Stimulated activated CD4-positive, alpha-beta T cell treated with anti-CD3 and anti-CD28 coated beads, Interleukin-12 subunit alpha, Interleukin-12 subunit beta, amount 100 ng/mL, for 24 hours (primary cell): Measurements from ENCODE around the gene FAP.

Experiments used
- DNase-seq, 2 experiments: peaks; one replicate each; pipeline ENCODE4 v3.0.0-alpha.2; 2020; ENCODE audit warnings: low read depth in 2 of 2

The FAP gene

GRCh38 chr2:162242586-162243280 is 512 bp downstream of the FAP start:
- no peak for DNase-seq

GRCh38 chr2:162241571-162241970 is 1.7 kb downstream of the FAP start:
- DNase-seq, result no peak

GRCh38 chr2:162234620-162235462 is 8.4 kb downstream of the FAP start:
- no peak for DNase-seq

DNA sequence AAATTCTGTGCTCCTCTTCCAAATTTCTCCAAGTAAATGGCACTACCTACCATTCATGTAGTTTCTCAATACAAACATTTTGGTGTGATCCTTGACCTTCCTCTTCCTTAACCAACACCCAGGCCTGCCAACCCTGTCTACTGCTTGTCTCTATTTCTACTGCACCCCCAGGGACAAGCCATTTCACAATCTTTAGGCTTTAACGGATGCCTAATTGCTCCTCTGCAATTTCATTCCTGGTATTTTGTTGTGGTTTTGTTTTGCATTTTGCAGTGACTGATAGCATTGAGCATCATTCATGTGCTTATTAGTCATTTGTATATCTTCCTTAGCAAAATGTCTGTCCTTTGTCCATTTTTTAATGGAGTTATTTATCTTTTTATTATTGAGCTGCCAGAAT is 10.0 kb downstream of the FAP start:
- no peak for DNase-seq

DNA sequence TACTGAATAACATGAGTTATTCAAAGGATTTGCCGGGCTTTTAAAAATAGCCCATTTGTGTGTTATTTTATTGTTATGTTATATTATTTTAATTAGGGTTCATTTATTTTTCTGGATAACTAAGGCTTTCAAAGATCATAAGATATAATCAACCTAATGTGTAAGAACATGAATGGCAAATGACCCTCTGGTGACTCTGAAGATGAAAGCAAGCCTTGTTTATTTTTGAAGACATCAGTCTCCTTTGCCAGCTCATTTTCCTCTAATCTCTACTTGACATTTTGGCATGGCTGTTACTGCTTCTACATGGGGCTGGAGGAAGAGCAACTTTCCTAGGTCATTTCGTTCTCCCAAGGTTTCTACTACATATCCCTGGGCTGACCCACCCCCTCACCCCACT is 10.6 kb downstream of the FAP start:
- no peak for DNase-seq

DNA sequence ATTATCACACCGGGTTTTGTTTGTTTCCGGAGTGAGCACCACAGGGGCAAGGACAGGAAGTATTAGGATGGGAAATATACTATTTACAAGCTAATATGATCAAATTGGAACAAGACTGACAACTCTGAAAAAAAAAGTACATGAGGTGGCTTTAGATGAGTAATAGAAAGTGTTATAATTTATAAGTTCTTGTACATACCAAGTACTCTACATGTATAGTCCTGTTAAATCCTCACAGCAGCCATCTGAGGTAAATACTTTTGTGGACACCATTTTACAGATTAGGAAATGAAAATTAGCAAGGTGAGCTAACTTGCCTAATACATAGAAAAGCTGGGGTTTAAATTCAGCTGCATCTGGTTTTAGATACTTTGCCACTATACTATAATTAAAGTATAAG is 11.2 kb downstream of the FAP start:
- no peak for DNase-seq

DNA sequence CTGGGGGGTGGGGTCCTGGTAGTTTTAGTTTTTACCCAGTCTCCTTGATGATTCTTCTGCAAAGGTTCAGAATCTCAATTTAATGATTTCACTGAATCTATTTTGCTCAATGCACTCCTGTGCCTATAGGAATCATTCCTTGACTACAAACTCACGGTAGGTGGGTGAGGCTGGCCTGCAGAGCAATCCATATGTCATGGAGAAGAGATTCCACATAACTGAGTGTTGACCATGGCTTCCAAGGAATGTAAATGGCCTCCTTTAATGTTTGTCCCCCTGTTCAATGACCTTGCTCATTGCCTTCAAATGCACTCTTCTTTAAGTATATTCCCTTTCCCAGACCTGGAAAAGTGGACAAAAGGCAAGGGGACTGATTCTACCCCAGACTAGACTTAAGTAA is 12.5 kb downstream of the FAP start:
- no peak for DNase-seq

DNA sequence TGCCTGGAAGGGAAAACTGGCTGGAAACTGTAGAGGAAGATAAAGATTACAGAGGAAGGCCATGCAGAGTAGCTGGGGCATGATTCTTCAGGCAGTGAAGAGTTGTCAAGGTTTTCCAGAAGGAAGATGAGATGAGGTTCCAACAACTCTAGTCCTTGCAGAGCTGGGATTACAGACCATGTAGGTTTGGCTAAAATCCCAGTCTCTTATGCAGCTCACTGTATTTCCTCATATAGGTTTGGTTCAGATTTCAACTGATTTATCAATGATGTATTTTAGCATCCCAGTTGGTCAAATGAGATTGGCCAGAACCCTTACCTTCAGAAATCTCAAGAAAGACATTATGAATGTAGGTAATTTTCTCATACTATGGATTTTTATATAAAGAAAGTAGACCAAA is 16.4 kb downstream of the FAP start:
- no peak for DNase-seq

- peak; percentile 27 to 55 for DNase-seq
Measured at GRCh38 chr2:162221064-162221463, 22.2 kb downstream of the FAP start.

GRCh38 chr2:162220368-162220767 is 22.9 kb downstream of the FAP start:
- no peak for DNase-seq

DNA sequence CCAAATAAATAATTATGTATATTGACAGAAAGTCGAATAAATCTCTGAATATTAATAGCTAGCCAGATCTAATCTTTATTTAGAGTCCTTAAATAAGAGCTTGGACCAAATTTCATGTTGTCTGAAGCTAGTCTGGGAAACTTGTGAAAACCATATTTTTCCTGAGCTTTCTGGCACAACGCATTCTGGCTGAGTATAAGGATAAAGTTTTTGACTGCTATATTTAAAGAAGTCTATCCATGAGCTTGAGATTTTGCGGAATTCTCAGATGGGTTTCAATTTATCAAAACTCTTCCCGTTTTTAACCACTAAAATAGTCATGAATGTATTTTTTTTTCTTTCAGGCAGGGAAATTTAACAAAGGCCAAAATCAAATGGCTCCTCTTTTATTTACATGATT is 23.8 kb downstream of the FAP start:
- no peak for DNase-seq

GRCh38 chr2:162217598-162217997 is 25.6 kb downstream of the FAP start:
- no peak for DNase-seq

- DNase-seq, result no peak
Measured at GRCh38 chr2:162215162-162215561, 28.1 kb downstream of the FAP start.

- no peak for DNase-seq
Measured at GRCh38 chr2:162212366-162212765, 30.9 kb downstream of the FAP start.

DNA sequence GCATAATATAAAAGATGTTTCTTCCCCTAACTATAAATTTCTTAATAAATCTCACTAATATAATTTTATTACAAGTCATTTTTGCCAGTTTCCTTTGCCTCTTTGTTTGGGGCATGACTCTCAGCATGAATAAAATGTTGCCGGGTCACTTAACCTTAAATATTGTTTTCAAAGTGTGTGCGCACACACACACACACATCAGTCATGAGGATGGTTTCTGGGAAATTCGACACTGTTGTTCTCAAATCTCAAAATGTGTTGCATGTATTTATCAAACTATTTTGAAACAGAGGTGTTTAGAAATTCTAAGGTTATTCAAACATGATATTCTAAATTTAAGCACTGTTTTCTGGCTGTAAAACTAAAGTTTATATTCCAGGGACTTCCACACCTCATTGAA is 31.5 kb downstream of the FAP start:
- no peak for DNase-seq

DNA sequence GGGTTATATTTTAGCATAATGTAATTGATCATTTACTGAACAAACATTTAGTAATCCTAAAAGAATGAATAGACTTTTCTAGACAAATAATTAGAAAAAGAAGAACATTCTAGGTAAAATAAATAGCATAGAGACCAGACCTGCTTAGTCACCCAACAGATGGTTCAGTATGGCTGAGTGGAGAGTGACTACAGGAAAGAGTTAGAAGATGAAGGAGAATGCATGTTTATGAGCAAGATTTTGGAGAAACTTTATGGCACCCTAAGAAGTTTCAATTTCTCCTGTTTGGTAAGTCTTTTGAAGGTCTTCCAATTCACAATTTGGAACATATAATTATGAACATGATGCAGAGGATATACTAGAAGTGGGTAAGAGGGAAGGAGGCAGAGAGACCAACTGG is 32.9 kb downstream of the FAP start:
- no peak for DNase-seq

- DNase-seq, result no peak
Measured at GRCh38 chr2:162202203-162202602, 41.0 kb downstream of the FAP start.

GRCh38 chr2:162200636-162201035 is 42.6 kb downstream of the FAP start:
- no peak for DNase-seq

- DNase-seq, result no peak
Measured at GRCh38 chr2:162199913-162200312, 43.3 kb downstream of the FAP start.

DNA sequence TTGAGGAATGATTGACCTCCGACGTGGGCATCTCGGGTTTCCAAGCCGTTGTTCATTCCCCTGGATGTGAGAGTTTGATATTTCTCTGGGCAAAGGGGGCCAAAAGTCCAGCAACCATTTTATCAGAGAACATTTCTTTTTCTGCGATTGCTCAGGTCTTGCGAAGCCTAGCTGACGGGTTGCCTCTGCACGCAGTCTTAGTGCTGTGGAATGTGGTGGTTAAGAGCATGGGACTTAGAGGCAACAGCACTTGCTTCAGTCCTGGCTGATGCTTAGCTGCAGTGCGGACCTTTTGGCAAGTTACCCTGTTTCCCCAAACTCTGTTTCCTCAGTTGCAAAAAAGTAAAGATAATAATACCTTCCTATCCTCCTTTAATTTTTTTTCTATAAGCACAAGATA is 45.0 kb downstream of the FAP start:
- DNase-seq, result no peak

DNA sequence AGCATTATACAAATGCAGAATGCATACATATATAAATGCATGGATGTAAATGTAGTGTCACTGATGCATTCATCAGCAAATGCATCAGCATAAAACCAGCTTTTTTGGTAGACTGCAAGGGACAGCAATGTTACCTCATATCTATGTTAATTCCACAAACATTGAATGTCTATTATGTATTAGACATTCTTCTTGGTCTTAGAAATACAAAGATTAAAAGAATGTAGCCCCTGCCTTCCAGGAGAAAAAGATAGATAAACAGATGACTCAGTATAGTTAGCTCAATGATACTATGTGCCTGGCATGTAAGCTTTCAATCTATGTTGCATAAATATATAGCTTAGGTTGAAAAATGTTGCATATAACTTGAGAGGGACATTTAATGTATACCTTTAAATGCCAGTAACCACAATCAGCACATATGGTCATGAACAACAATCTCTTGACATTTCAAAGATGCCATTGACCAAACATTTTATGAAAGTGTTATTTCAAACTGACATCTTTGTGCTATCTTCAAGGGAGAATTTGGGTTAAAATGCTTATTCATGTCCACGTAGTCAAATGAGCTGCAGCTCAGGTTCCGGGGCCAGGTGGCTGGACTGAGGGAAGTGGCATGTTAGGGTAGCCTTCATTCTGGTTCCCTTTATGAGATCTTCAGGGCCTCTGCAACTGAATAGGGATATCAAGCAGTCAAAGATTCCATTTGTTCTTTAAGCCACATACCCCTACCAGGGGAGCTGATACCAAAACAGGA is 46.0 kb downstream of the FAP start:
- no peak for DNase-seq

DNA sequence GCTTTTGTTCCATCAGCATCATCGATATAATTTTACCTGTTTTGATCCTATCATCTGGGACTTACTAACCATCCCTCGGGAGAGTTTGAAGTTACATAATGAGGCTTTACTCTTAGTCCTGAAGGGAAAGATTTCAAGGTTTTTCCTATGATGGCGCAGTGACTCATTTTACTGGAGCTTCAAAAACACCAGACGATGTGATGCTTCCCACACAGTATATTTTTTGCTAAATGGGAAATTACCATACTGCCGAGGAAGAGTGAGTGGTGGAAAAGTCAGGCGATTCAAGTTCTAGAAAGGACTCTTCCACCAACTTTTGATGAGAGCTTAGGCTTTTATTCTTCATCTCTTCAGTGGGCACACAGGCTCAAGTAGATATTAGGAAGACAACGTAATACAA is 46.6 kb downstream of the FAP start:
- no peak for DNase-seq

GRCh38 chr2:162188451-162188850 is 54.8 kb downstream of the FAP start:
- DNase-seq, result no peak
